ENCODE data around the gene INPP5J. TPM values are rescaled to one million over a fixed set of nuclear protein-coding genes. Genes with fewer than 3 reads are reported as not detected.

Gene INPP5J
- polyA plus RNA-seq, 4 donors, result 12.2 to 93.7 (median 48.0) TPM

GRCh38 chr22:31090217-31091085 lies 32.3 kb upstream of the INPP5J start:
- H3K27ac ChIP-seq (ENCODE audit: low read depth in 1 of 3, low read length in 2 of 3), result peak overlapping the region in 2 of 3 donors; percentile 37 to 39
- no peak overlapping the region for H3K4me3 ChIP-seq (ENCODE audit: low read depth in 1 of 3, low read length in 3 of 3)

GRCh38 chr22:31091106-31091975 lies 31.4 kb upstream of the INPP5J start:
- Histone ChIP-seq H3K27me3 (ENCODE audit: control insufficient read depth in 3 of 3, insufficient read depth in 3 of 3, low read length in 3 of 3) (no peaks in the 10 kb centered on the region), H3K36me3 (ENCODE audit: control insufficient read depth in 3 of 3, insufficient read depth in 2 of 3, low read depth in 1 of 3, low read length in 3 of 3) (peaks cover 0 to 100% (median 13%) of the 10 kb centered on the region in 3 donors), H3K4me1 (ENCODE audit: control insufficient read depth in 3 of 3, insufficient read depth in 2 of 3, low read depth in 1 of 3, low read length in 2 of 3) (peaks cover 0 to 10% (median 0%) of the 10 kb centered on the region in 3 donors), H3K27ac (ENCODE audit: low read depth in 1 of 3, low read length in 2 of 3) (peak overlapping the region in 2 of 3 donors; percentile 16 to 37), H3K9me3 (ENCODE audit: control insufficient read depth in 2 of 2, insufficient read depth in 1 of 2, low read depth in 1 of 2, low read length in 1 of 2) (no peaks in the 10 kb centered on the region), H3K4me3 (ENCODE audit: low read depth in 1 of 3, low read length in 3 of 3) (no peak overlapping the region)
- DNase-seq (no peak), FAIRE-seq (no peak)
- WGBS, 3 donors, result 83 to 89% (median 84%) methylated on average over 29 of the region's 29 CpGs

More at GRCh38 chr22:31090217-31091085, 32.3 kb upstream of the INPP5J start:
- no peaks in the 10 kb centered on the region for H3K9me3 ChIP-seq (ENCODE audit: control insufficient read depth in 2 of 2, insufficient read depth in 1 of 2, low read depth in 1 of 2, low read length in 1 of 2)
- FAIRE-seq, result no peak
- H3K4me1 ChIP-seq (ENCODE audit: control insufficient read depth in 3 of 3, insufficient read depth in 2 of 3, low read depth in 1 of 3, low read length in 2 of 3), result peaks cover 0 to 16% (median 0%) of the 10 kb centered on the region in 3 donors
- H3K36me3 ChIP-seq (ENCODE audit: control insufficient read depth in 3 of 3, insufficient read depth in 2 of 3, low read depth in 1 of 3, low read length in 3 of 3), result peaks cover 0 to 100% (median 9%) of the 10 kb centered on the region in 3 donors
- no peaks in the 10 kb centered on the region for H3K27me3 ChIP-seq (ENCODE audit: control insufficient read depth in 3 of 3, insufficient read depth in 3 of 3, low read length in 3 of 3)
- DNase-seq, result peak in 1 of 2 donors; percentile 1
- WGBS, 3 donors, result 84 to 89% (median 84%) methylated on average over 12 to 15 of the region's 15 CpGs

- Histone ChIP-seq H3K27me3 (ENCODE audit: control insufficient read depth in 3 of 3, insufficient read depth in 3 of 3, low read length in 3 of 3) (no peaks in the 10 kb centered on the region), H3K4me1 (ENCODE audit: control insufficient read depth in 3 of 3, insufficient read depth in 2 of 3, low read depth in 1 of 3, low read length in 2 of 3) (peaks cover 0 to 2% (median 0%) of the 10 kb centered on the region in 3 donors), H3K36me3 (ENCODE audit: control insufficient read depth in 3 of 3, insufficient read depth in 2 of 3, low read depth in 1 of 3, low read length in 3 of 3) (peaks cover 0 to 100% (median 13%) of the 10 kb centered on the region in 3 donors), H3K4me3 (ENCODE audit: low read depth in 1 of 3, low read length in 3 of 3) (no peak overlapping the region), H3K27ac (ENCODE audit: low read depth in 1 of 3, low read length in 2 of 3) (no peak overlapping the region), H3K9me3 (ENCODE audit: control insufficient read depth in 2 of 2, insufficient read depth in 1 of 2, low read depth in 1 of 2, low read length in 1 of 2) (no peaks in the 10 kb centered on the region)
- no peak for FAIRE-seq
- no peak for DNase-seq
- 89 to 95% (median 90%) methylated on average over 9 of the region's 9 CpGs for WGBS, 3 donors
Measured at GRCh38 chr22:31092161-31092560, 30.6 kb upstream of the INPP5J start.

GRCh38 chr22:31093086-31093850 lies 29.5 kb upstream of the INPP5J start:
- Histone ChIP-seq H3K9me3 (ENCODE audit: control insufficient read depth in 2 of 2, insufficient read depth in 1 of 2, low read depth in 1 of 2, low read length in 1 of 2) (no peaks in the 10 kb centered on the region), H3K27me3 (ENCODE audit: control insufficient read depth in 3 of 3, insufficient read depth in 3 of 3, low read length in 3 of 3) (no peaks in the 10 kb centered on the region), H3K27ac (ENCODE audit: low read depth in 1 of 3, low read length in 2 of 3) (no peak overlapping the region), H3K4me3 (ENCODE audit: low read depth in 1 of 3, low read length in 3 of 3) (no peak overlapping the region), H3K36me3 (ENCODE audit: control insufficient read depth in 3 of 3, insufficient read depth in 2 of 3, low read depth in 1 of 3, low read length in 3 of 3) (peaks cover 0 to 97% (median 13%) of the 10 kb centered on the region in 3 donors), H3K4me1 (ENCODE audit: control insufficient read depth in 3 of 3, insufficient read depth in 2 of 3, low read depth in 1 of 3, low read length in 2 of 3) (peaks cover 0 to 5% (median 0%) of the 10 kb centered on the region in 3 donors)
- FAIRE-seq (no peak), DNase-seq (no peak)
- WGBS, 3 donors, result 86 to 89% (median 89%) methylated on average over 27 to 33 of the region's 33 CpGs

- H3K4me1 ChIP-seq (ENCODE audit: control insufficient read depth in 3 of 3, insufficient read depth in 2 of 3, low read depth in 1 of 3, low read length in 2 of 3), result peaks cover 0 to 9% (median 0%) of the 10 kb centered on the region in 3 donors
Measured at GRCh38 chr22:31094021-31094551, 28.7 kb upstream of the INPP5J start.

GRCh38 chr22:31094741-31095140 lies 28.0 kb upstream of the INPP5J start:
- H3K9me3 ChIP-seq (ENCODE audit: control insufficient read depth in 2 of 2, insufficient read depth in 1 of 2, low read depth in 1 of 2, low read length in 1 of 2), result no peaks in the 10 kb centered on the region
- H3K4me1 ChIP-seq (ENCODE audit: control insufficient read depth in 3 of 3, insufficient read depth in 2 of 3, low read depth in 1 of 3, low read length in 2 of 3), result peaks cover 0 to 9% (median 0%) of the 10 kb centered on the region in 3 donors
- no peak overlapping the region for H3K27ac ChIP-seq (ENCODE audit: low read depth in 1 of 3, low read length in 2 of 3)
- 89 to 93% (median 90%) methylated on average over 7 of the region's 7 CpGs for WGBS, 3 donors
- FAIRE-seq, result no peak
- no peak for DNase-seq
- no peak overlapping the region for H3K4me3 ChIP-seq (ENCODE audit: low read depth in 1 of 3, low read length in 3 of 3)
- H3K36me3 ChIP-seq (ENCODE audit: control insufficient read depth in 3 of 3, insufficient read depth in 2 of 3, low read depth in 1 of 3, low read length in 3 of 3), result peaks cover 0 to 97% (median 20%) of the 10 kb centered on the region in 3 donors
- H3K27me3 ChIP-seq (ENCODE audit: control insufficient read depth in 3 of 3, insufficient read depth in 3 of 3, low read length in 3 of 3), result no peaks in the 10 kb centered on the region

More at GRCh38 chr22:31094021-31094551, 28.7 kb upstream of the INPP5J start:
- no peaks in the 10 kb centered on the region for H3K27me3 ChIP-seq (ENCODE audit: control insufficient read depth in 3 of 3, insufficient read depth in 3 of 3, low read length in 3 of 3)
- no peaks in the 10 kb centered on the region for H3K9me3 ChIP-seq (ENCODE audit: control insufficient read depth in 2 of 2, insufficient read depth in 1 of 2, low read depth in 1 of 2, low read length in 1 of 2)
- 64 to 74% (median 71%) methylated on average over 5 of the region's 5 CpGs for WGBS, 3 donors
- peak overlapping the region in 1 of 3 donors; percentile 12 for H3K27ac ChIP-seq (ENCODE audit: low read depth in 1 of 3, low read length in 2 of 3)
- H3K36me3 ChIP-seq (ENCODE audit: control insufficient read depth in 3 of 3, insufficient read depth in 2 of 3, low read depth in 1 of 3, low read length in 3 of 3), result peaks cover 0 to 97% (median 15%) of the 10 kb centered on the region in 3 donors
- DNase-seq (no peak), FAIRE-seq (no peak)
- H3K4me3 ChIP-seq (ENCODE audit: low read depth in 1 of 3, low read length in 3 of 3), result no peak overlapping the region

GRCh38 chr22:31095637-31096249 lies 27.0 kb upstream of the INPP5J start:
- Histone ChIP-seq H3K9me3 (ENCODE audit: control insufficient read depth in 2 of 2, insufficient read depth in 1 of 2, low read depth in 1 of 2, low read length in 1 of 2) (no peaks in the 10 kb centered on the region), H3K4me3 (ENCODE audit: low read depth in 1 of 3, low read length in 3 of 3) (no peak overlapping the region), H3K27me3 (ENCODE audit: control insufficient read depth in 3 of 3, insufficient read depth in 3 of 3, low read length in 3 of 3) (no peaks in the 10 kb centered on the region), H3K27ac (ENCODE audit: low read depth in 1 of 3, low read length in 2 of 3) (no peak overlapping the region), H3K4me1 (ENCODE audit: control insufficient read depth in 3 of 3, insufficient read depth in 2 of 3, low read depth in 1 of 3, low read length in 2 of 3) (peaks cover 0 to 9% (median 0%) of the 10 kb centered on the region in 3 donors), H3K36me3 (ENCODE audit: control insufficient read depth in 3 of 3, insufficient read depth in 2 of 3, low read depth in 1 of 3, low read length in 3 of 3) (peaks cover 2 to 96% (median 27%) of the 10 kb centered on the region in 3 donors)
- FAIRE-seq (no peak), DNase-seq (no peak)
- 81 to 85% (median 83%) methylated on average over 3 of the region's 3 CpGs for WGBS, 3 donors

Data from small intestine (tissue), 7 donors.